Muscle layer of duodenum (tissue), 2 donors: ENCODE results near the gene BMERB1.
"Not testable (repeated sequence)": the region's sequence is repeated elsewhere in the genome, so short reads cannot be mapped to it uniquely, and the experiment has no call there.

ENCODE experiments used
- H3K27ac ChIP-seq: one replicate; pipeline ENCODE4 v1.7.0; 2013; ENCODE audit warnings: mild to moderate bottlenecking, low read length
- H3K27me3 ChIP-seq: one replicate; pipeline ENCODE4 v1.7.0; 2013; ENCODE audit warnings: low read depth, mild to moderate bottlenecking, control low read depth, low read length
- H3K36me3 ChIP-seq, 2 donors: one replicate each; pipeline ENCODE4 v1.7.0; 2013; ENCODE audit warnings: low read length in 2 of 2, control low read depth in 1 of 2, mild to moderate bottlenecking in 1 of 2; ENCODE audit not compliant: insufficient read depth in 2 of 2, control insufficient read depth in 1 of 2
- H3K4me1 ChIP-seq, 2 donors: one replicate each; pipeline ENCODE4 v1.7.0; 2013; ENCODE audit warnings: low read length in 2 of 2, mild to moderate bottlenecking in 2 of 2, control low read depth in 1 of 2, moderate library complexity in 1 of 2; ENCODE audit not compliant: insufficient read depth in 2 of 2, control insufficient read depth in 1 of 2
- H3K4me3 ChIP-seq, 2 donors: one replicate each; pipeline ENCODE4 v1.7.0; 2013; ENCODE audit warnings: low read length in 2 of 2, low read depth in 1 of 2, mild to moderate bottlenecking in 1 of 2
- H3K9me3 ChIP-seq, 2 donors: one replicate each; pipeline ENCODE4 v1.7.0; 2013; ENCODE audit warnings: low read length in 2 of 2, control low read depth in 1 of 2, mild to moderate bottlenecking in 1 of 2; ENCODE audit not compliant: control insufficient read depth in 1 of 2
- donor health status: healthy.

BMERB1 gene

GRCh38 chr16:15427648-15428239 lies 6.6 kb upstream of the BMERB1 start:
- H3K27ac ChIP-seq: no peak overlapping the region

GRCh38 chr16:15430884-15431283 lies 3.5 kb upstream of the BMERB1 start:
- H3K4me1 ChIP-seq, H3K4me3 ChIP-seq, H3K27me3 ChIP-seq, H3K27ac ChIP-seq, H3K36me3 ChIP-seq, H3K9me3 ChIP-seq: not testable (repeated sequence)

More at GRCh38 chr16:15427648-15428239, 6.6 kb upstream of the BMERB1 start:
- Histone ChIP-seq H3K36me3 (no peaks in the 10 kb centered on the region), H3K27me3 (no peaks in the 10 kb centered on the region), H3K9me3 (no peaks in the 10 kb centered on the region), H3K4me1 (no peaks in the 10 kb centered on the region), H3K4me3 (no peak overlapping the region)

- Histone ChIP-seq H3K27ac (no peak overlapping the region), H3K4me1 (peaks cover 0 to 8% of the 10 kb centered on the region in 2 donors), H3K9me3 (no peaks in the 10 kb centered on the region), H3K27me3 (no peaks in the 10 kb centered on the region), H3K4me3 (peak overlapping the region; percentile 87), H3K36me3 (no peaks in the 10 kb centered on the region)
These were observed 336 bp upstream of the BMERB1 start for GRCh38 chr16:15434079-15434424.

GRCh38 chr16:15435216-15435864 lies 952 bp downstream of the BMERB1 start:
- Histone ChIP-seq H3K4me1 (peaks cover 0 to 8% of the 10 kb centered on the region in 2 donors), H3K36me3 (no peaks in the 10 kb centered on the region), H3K27me3 (no peaks in the 10 kb centered on the region), H3K9me3 (no peaks in the 10 kb centered on the region), H3K4me3 (peak overlapping the region; percentile 87), H3K27ac (peak overlapping the region; percentile 53)

- Histone ChIP-seq H3K4me3 (no peak overlapping the region), H3K27ac (no peak overlapping the region), H3K27me3 (no peaks in the 10 kb centered on the region), H3K9me3 (no peaks in the 10 kb centered on the region), H3K36me3 (no peaks in the 10 kb centered on the region), H3K4me1 (peaks cover 0 to 8% of the 10 kb centered on the region in 2 donors)
These were observed 4.7 kb downstream of the BMERB1 start for GRCh38 chr16:15439102-15439501.

GRCh38 chr16:15439521-15439920 lies 5.1 kb downstream of the BMERB1 start:
- H3K27ac ChIP-seq: peak overlapping the region; percentile 48
- peaks cover 0 to 8% of the 10 kb centered on the region in 2 donors for H3K4me1 ChIP-seq

GRCh38 chr16:15440852-15441251 lies 6.5 kb downstream of the BMERB1 start:
- H3K4me1 ChIP-seq: no peaks in the 10 kb centered on the region
- no peaks in the 10 kb centered on the region for H3K27me3 ChIP-seq
- peak overlapping the region; percentile 30 for H3K27ac ChIP-seq
- no peaks in the 10 kb centered on the region for H3K9me3 ChIP-seq
- H3K4me3 ChIP-seq: no peak overlapping the region
- H3K36me3 ChIP-seq: no peaks in the 10 kb centered on the region

More at GRCh38 chr16:15439521-15439920, 5.1 kb downstream of the BMERB1 start:
- no peak overlapping the region for H3K4me3 ChIP-seq
- no peaks in the 10 kb centered on the region for H3K9me3 ChIP-seq
- no peaks in the 10 kb centered on the region for H3K27me3 ChIP-seq
- no peaks in the 10 kb centered on the region for H3K36me3 ChIP-seq

GRCh38 chr16:15442140-15442539 lies 7.8 kb downstream of the BMERB1 start:
- not testable (repeated sequence) for H3K4me3 ChIP-seq, H3K9me3 ChIP-seq, H3K4me1 ChIP-seq, H3K36me3 ChIP-seq, H3K27me3 ChIP-seq
- peak overlapping the region; percentile 41 for H3K27ac ChIP-seq

- Histone ChIP-seq H3K27me3 (no peaks in the 10 kb centered on the region), H3K36me3 (no peaks in the 10 kb centered on the region), H3K4me3 (no peak overlapping the region), H3K4me1 (no peaks in the 10 kb centered on the region), H3K27ac (no peak overlapping the region), H3K9me3 (no peaks in the 10 kb centered on the region)
These were observed 9.4 kb downstream of the BMERB1 start for GRCh38 chr16:15443753-15444152.

GRCh38 chr16:15444264-15444663 lies 9.9 kb downstream of the BMERB1 start:
- H3K36me3 ChIP-seq: no peaks in the 10 kb centered on the region
- no peak overlapping the region for H3K4me3 ChIP-seq
- H3K4me1 ChIP-seq: no peaks in the 10 kb centered on the region
- H3K27ac ChIP-seq: no peak overlapping the region
- H3K27me3 ChIP-seq: no peaks in the 10 kb centered on the region
- no peaks in the 10 kb centered on the region for H3K9me3 ChIP-seq

- H3K9me3 ChIP-seq: no peaks in the 10 kb centered on the region
- no peaks in the 10 kb centered on the region for H3K4me1 ChIP-seq
- no peak overlapping the region for H3K27ac ChIP-seq
- H3K4me3 ChIP-seq: no peak overlapping the region
- H3K27me3 ChIP-seq: no peaks in the 10 kb centered on the region
- H3K36me3 ChIP-seq: no peaks in the 10 kb centered on the region
These were observed 11.1 kb downstream of the BMERB1 start for GRCh38 chr16:15445450-15445849.

GRCh38 chr16:15446901-15447300 lies 12.5 kb downstream of the BMERB1 start:
- Histone ChIP-seq H3K36me3 (no peaks in the 10 kb centered on the region), H3K27ac (no peak overlapping the region), H3K4me3 (no peak overlapping the region), H3K27me3 (no peaks in the 10 kb centered on the region), H3K9me3 (no peaks in the 10 kb centered on the region), H3K4me1 (no peaks in the 10 kb centered on the region)
